ENCODE data around the gene GTF3A.

GTF3A gene

DNA sequence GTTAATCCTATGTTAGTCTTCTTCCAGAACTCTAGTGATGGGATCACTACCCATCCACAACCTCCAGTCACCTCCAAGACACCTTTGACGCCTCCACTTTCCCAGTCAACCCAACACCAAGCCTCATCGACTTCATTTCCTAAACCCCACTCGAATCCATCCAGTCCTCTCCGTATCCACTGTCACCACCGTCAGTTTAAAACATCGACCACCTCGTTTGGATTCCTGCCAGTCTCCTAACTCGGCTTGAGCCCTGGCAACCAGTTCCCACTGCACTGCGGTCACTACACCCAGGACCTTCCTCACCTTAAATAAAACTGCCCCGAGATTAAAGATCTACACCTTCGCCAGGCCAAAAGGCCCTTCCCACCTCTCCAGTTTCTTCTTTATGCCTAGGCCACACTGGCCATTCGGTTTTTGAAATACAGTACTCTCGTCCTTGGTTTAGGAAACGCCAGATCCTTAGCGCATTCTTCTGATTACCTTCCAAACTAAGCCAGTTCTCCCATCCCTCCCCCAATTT lies 24.7 kb downstream of the GTF3A start:
- DNase-seq (ENCODE audit: low read depth), result no peak

DNA sequence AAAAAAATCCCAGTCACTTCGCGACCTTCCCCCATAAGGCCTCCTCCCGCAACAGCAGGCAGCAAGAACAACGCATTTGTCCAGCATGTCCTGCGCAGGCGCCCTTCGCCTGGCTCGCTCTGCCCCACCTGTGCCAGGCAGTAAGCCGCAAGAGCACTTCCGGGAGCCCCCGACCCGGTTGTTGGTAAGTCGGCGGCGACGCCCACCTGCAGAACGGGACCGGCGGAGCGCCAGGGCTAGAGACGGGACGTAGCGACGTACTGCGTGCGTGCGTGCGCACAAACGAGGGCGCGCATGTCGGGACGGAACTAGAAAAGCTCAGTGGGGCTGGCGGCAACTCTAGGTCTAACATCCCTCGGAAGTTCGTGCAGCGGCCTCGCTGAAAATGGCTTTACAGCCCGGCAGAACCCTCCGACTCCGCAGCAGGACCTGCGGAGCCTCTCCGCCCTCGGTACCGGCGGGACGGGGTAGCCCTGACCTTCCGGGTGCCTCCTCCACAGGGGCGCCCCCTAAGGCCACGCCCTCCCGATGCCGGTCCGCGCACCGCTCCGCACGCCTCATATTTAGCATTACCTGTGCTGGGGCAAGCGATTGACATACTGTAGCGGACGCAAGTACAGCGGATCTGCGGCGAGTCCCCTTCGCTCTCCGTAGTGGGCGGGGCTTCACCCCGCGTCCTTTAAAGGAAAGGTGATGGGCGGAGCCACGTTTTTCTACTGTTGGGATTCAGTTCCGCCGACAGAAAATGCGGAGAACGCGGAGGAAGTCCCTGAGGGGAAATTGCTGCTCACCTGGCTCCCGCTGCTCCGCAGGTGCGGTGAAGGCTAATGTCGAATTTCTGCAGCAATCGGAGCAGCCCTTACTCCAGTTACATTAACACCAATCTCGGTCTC lies 25.8 kb downstream of the GTF3A start, which contains the start of gene MTIF3:
TSS of gene MTIF3 (minus strand) at position 629 of the 893 bp plus-strand sequence. CDS start 10,116 bp downstream, outside the sequence.
- DNase-seq (ENCODE audit: low read depth), result peak; percentile 73

DNA sequence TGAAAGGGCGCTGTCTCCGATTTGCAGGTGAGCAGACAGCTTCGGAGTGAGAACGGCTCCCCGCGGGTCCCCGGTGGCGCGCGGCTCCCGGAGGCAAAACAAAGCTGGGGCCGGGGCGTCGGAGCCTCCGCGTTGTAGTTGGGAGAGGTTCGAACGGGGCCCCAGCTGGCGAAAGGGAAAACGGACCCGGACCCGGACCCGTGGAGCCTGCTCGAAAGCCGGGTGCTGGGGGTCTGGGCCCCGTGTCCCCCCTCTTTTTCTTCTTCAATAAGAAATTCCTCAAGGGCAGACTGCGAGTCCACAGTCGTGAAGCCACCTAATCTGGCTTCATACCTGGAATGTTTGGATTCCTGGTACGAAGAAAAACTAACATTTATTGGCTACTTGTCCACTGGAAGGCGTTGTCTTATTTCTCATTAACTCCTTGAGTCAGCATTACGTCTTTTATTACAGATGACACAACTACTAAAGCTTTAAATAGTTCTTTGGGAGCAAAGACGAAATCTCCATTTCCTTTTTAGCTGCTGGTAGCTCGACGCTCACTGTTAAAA lies 26.6 kb downstream of the GTF3A start:
- peak; percentile 38 for DNase-seq (ENCODE audit: low read depth)

DNA sequence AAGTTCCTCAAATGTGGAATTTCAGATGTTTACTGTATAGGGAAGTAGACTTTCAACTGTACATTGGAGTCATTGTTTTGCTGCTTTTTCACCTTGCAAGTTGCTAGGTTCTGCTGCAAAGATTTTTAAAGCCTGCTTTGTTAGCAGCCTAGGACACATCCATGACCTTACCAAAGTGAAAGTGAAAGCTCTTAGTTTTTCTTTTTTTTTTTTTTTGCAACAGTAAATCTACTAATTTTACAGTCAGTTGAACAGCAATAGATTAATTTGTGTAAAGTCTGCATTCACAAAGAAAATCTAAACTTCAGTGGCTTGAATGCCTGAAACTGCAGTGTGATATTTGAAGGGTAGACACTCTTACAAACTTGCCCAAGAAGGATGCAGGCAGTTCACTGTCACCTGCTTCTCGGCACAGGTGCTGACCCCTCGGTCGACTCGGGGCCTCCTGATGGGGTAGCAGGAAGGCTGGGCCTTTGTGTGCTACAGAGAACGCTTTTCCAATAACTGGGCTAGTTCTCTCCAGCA lies 31.0 kb downstream of the GTF3A start:
- DNase-seq (ENCODE audit: low read depth), result no peak

DNA sequence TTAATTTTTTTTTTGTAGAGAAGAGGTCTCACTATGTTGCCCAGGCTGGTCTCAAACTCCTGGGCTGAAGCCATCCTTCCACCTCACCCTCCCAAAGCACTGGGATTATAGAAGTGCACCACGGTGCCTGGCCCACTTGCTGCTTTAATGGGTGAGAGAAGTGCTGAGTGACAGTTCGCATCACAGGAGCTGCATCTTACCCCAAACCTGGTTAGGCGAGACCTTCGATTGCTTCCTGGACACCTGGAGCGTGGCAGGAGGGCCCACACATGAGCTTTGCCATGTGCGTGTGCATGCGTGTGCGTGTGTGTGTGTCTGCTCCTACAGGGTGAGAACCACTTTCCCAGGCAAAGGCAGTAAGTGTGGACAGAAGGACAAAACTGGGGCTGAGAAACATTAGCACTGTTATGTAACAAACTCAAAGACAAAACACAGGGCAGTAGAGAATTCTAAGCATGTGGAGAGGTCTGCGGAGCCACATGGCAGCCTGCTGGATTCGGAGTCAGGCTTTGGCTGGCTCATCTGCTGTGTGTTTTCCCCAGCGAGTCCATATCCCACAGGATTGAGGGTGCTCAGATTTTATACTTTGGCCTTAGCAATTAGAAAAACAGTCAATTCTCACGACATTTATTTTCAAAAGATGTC lies 37.6 kb downstream of the GTF3A start:
- no peak for DNase-seq (ENCODE audit: low read depth)

DNA sequence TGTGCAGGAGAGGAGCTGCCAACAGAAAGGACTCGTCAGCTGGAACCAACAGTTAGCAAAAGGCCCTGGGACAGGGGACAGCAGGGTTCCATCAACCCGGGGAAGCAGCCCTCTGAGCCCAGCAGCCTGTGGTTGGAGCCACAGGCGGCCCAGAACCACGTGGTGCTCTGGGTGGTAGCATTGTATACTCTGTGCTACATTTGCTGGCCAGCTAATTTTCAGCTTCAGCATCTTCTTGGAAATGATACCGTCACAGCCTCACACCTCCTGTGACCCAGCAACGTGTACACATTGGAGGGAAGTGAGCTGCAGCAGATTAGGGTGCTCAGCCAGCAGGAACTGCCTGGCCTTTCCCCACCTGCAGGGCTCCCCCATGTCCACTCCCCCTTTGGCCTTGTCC lies 39.1 kb downstream of the GTF3A start:
- DNase-seq (ENCODE audit: low read depth), result no peak

DNA sequence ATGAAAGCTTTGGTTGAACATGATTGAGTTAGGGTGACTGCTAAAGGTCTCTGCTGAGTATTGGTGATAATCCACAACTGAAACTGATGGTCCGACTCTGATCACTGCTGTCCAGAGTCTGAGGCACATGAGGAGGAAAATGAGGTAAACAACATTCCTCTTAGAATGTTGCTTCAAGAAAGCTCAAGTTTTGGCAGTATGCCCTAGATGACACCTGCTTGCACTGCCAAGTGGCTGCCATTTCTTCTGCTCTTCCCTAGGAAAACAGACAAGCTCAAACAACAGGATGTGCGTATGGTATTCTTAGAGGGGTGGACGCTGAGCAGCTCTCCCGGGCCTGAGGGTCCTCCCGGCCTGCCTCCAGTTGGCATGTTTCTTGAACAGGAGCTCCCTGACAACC lies 41.2 kb downstream of the GTF3A start:
- DNase-seq (ENCODE audit: low read depth), result no peak

DNA sequence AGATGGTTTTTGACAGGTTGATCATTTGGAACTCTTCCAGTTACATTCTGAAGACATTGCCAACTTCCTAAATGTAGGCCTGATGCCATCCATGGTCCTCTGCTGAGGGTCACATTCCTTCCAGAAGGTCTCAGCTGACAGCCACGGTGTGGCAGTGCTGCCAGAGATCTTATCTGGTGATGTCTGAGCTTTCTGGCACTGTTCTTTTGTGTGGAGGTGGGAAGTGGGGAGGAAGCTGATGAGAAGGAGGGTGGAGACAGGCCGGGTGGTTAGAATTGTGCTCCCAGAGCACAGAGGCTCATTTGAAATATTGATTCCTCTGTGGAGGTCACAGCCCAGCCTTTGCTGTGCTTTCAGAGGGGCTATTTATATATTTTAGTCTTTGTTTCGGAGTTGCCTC lies 42.1 kb downstream of the GTF3A start:
- DNase-seq (ENCODE audit: low read depth), result no peak

DNA sequence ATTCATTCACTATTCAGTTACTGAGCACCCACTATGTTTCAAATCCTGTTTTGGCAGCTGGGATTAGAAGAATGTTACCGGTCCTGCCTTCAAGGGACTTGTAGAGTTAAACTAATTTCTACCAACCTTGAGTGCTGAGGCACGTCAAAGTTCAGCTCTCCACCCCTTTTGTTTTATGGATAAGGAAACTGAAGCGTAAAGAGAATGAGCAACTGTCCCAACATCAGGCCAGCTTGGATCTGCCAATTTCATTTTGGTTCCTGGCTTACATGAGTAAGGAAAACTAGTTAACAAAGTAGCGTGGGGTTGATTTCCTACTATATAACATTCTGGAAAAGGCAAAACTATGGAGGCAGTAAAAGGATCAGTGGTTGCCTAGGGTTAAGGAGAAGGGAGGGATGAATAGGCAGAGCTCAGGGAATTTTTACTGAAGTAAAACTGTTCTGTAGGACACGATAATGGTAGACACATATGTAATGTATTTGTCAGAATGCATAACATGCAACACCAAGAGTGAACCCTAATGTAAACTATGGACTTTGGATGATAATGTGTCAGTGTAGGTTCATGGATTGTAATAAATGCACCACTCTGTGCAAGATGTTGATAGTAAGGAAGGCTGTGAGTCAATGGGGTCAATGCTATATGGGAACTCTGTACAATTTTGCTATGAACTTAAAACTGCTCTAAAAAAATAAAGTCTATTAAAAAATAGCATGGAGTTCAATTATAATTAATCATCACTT lies 45.8 kb downstream of the GTF3A start:
- DNase-seq (ENCODE audit: low read depth), result no peak

DNA sequence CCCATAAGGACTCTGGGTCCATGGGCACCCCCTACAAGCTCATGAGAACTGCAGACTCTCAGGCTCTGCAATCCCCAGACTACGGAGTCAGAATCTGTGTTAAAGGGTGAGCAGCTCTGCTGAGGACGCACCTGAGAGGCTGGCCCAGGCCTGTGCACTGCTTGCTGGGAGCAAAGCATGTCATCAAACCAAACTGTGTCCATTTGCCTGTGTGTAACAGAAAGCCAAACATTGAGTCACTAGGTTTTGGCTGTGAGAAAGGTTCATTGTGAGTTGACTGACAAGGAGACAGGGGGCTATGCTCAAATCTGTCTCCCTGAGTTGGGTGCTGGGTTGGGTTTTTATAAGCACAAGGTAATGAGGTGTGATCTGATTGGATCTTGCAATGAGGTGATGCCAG lies 48.0 kb downstream of the GTF3A start:
- no peak for DNase-seq (ENCODE audit: low read depth)

DNA sequence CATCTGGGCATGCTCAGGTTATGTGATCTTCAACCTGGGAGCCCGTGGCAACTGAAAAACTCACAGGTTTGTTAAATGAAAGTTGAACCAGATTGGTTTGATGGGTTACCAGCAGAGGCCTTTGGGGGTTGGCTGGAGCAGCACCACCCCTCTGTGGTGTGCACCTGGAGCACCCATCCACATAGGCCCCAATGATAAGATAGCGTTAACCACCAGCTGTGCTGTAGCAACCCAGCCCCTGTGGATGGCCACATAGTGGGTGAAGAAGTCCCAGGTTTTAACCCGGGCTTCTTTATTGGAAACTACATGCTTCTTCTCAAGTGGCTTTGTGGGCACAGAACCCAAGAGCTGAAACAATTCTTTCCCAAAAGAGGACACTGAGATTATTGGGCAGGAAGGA lies 48.5 kb downstream of the GTF3A start:
- DNase-seq (ENCODE audit: low read depth), result no peak

DNA sequence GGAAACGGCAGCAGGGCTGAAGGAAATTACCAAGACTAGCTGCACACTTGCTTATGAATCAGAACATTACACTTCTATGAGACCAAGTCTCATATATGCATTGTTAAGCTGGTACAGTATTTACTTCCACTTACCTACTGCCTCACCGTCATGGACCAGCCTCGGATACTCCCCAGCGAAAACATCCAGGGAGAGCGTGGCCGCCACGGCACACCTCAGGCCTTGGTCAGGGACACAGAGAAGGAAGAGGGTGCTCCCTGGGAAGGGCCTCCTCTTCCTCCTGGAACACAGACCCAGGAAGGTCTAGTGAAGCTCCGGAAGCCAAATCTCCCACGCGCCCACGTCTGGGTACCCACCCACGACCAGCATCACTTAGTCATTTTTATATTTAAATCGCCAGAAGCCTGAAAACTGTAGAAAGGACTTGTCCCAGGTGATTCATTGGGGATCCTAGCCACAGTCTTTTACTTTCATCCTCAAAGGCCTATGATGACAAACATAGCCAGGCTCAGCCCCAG lies 50.4 kb downstream of the GTF3A start:
- DNase-seq (ENCODE audit: low read depth), result no peak

DNA sequence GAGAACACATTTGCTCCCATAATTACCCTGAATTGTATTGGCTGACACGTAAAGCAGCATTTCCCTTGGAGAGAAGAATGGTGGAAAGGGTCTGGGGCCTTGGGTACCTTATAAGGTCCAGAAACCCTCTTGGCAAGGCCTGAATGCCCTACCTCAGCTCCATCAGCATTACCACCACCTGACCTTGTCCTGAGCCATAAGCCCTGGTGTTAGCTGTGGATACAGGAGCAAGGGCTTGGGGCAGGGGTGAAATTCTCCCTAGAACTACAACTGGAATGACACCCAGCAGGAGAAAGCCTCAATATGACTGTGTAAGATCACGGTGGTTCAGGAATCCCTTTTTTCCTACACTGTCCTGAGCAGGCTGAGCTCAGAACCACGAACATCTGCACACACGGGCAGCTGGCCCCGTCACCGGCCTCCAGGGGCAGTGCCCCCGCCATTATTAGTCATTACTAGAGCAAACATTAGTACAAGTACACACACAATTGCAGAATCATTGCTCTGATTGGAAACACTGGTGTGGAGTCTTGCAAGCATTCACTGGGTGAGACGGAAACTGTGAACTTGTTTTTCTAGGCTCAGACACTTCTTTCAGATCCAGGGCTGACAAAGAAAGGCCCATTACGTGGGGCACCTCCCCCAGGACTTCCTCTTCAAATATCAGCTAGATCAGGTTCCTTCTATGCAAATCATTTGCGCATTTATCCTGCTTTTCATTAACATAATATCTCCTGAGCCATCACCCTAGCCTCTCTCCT lies 52.7 kb downstream of the GTF3A start:
- peak; percentile 38 for DNase-seq (ENCODE audit: low read depth)

DNA sequence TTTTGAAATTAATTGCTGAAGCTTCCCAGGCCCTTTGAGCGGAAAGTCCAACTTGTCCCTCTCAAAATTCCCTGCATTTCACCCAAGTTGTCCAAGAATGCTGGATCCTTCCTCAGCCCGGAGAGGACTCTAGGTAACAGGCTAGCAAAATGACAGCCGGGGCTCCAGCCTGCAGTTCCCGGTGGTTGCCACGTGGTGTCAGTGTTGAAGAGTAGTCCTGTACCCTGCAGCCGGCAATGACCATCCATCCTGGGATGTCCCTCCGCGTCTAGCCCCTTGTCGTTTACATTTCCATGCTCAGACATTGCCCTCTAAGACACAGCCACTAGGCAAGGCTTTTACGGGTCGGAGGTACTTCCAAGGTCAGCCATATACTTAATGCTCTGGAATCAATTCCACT lies 57.3 kb downstream of the GTF3A start:
- DNase-seq (ENCODE audit: low read depth), result no peak

DNA sequence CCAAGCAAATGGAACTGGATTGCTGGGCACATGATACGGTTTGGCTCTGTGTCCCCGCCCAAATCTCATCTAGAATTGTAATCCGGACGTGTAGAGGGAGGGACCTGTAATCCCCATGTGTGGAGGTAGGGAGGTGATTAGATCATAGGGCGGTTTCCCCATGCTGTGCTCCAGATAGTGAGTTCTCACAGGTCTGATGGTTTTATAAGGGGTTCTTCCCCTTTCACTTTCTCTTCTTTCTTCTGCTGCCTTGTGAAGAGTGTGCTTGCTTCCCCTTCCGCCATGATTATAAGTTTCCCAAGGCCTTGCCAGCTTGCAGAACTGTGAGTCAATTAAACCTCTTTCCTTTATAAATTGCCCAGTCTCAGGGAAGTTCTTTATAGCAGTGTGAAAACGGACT lies 58.6 kb downstream of the GTF3A start:
- no peak for DNase-seq (ENCODE audit: low read depth)

DNA sequence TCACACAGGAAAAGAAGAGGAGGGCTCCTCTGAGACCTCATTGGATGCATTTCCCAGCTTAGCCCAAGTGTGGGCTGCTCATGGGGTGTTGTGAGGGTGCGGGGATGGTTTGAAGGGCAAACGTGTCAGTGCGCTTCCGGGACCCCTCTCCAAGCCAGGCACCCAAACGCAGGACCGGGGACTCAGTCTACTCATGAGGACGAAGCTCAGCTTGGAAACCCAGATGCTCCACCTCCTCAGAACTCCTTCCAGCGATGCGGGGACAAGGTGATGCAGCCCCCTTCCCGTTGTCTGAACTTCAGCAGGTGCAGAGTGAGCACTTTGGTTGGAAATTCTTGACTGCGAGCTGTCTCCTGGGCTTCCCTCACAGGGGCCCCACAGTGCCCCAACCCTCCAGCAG lies 59.0 kb downstream of the GTF3A start:
- no peak for DNase-seq (ENCODE audit: low read depth)
